22Rv1 (cell line): ENCODE measurements around the gene RPTOR.

ENCODE experiments used
- ZFX ChIP-seq: fragments of 450-650 bp; IDR thresholded peaks from 2 replicates; pipeline ENCODE4 v1.6.1; 2017; ENCODE audit warnings: antibody characterized with exemption, borderline replicate concordance
- TF ChIP-seq, protein P1 (sequence below): fragments of 450-650 bp; IDR thresholded peaks from 2 replicates; pipeline ENCODE4 v1.5.1; 2017; ENCODE audit warnings: mild to moderate bottlenecking

DNA sequence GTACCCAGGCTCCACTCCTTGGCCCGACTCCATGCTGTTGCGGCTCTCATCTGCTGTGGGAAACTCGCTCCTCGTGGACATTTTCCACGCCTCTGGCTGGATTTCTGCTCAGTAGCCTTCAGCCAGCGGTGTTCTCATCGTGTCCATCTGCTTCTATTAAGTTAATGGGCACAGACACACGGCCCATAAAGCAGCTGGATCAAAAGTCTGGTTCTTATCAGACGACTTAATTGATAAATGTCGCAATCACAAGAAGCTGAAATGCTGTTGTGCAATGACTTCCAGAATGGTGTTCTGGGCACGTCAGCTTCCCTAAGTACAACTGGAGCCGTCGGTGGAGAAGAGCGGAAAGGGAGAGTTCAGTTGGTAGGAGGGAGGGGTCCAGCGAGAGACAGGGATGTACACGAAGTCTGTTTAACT is 235.3 kb downstream of the RPTOR start:
- TF ChIP-seq, protein P1, sequence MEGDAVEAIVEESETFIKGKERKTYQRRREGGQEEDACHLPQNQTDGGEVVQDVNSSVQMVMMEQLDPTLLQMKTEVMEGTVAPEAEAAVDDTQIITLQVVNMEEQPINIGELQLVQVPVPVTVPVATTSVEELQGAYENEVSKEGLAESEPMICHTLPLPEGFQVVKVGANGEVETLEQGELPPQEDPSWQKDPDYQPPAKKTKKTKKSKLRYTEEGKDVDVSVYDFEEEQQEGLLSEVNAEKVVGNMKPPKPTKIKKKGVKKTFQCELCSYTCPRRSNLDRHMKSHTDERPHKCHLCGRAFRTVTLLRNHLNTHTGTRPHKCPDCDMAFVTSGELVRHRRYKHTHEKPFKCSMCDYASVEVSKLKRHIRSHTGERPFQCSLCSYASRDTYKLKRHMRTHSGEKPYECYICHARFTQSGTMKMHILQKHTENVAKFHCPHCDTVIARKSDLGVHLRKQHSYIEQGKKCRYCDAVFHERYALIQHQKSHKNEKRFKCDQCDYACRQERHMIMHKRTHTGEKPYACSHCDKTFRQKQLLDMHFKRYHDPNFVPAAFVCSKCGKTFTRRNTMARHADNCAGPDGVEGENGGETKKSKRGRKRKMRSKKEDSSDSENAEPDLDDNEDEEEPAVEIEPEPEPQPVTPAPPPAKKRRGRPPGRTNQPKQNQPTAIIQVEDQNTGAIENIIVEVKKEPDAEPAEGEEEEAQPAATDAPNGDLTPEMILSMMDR = no peak
- TF ChIP-seq ZFX = no peak
